Astrocyte of the spinal cord (primary cell): ENCODE results near the gene CUEDC1.

Experiments
- DNase-seq: peaks from one replicate; pipeline ENCODE4 v3.0.0; 2011; ENCODE audit warnings: low read depth, low spot score
- H3K4me3 ChIP-seq: 2 replicates; pipeline ENCODE4 v1.5.1; 2011; ENCODE audit warnings: low read depth, mild to moderate bottlenecking, low read length, moderate library complexity
- CTCF ChIP-seq: IDR thresholded peaks from 2 replicates; pipeline ENCODE4 v1.5.1; 2012; ENCODE audit warnings: low read depth, mild to moderate bottlenecking, low read length, inconsistent platforms
- in situ Hi-C: cut with HindIII; loops from 2 replicates; pipeline ENCODE4 v1.10.0; 2017; ENCODE audit warnings: low sequenced_read_pairs

CUEDC1 gene

GRCh38 chr17:57880086-57880456 is 75.1 kb downstream of the CUEDC1 start:
- TF ChIP-seq CTCF = no peak
- no peak for DNase-seq
- no peak overlapping the region for H3K4me3 ChIP-seq
- in situ Hi-C loops = no loop called here

GRCh38 chr17:57879437-57880085 is 75.7 kb downstream of the CUEDC1 start:
- H3K4me3 ChIP-seq = no peak overlapping the region
- in situ Hi-C loops = no loop called here
- TF ChIP-seq CTCF = no peak
- no peak for DNase-seq

GRCh38 chr17:57877803-57878377 is 77.3 kb downstream of the CUEDC1 start:
- no peak overlapping the region for H3K4me3 ChIP-seq
- no peak for TF ChIP-seq CTCF
- DNase-seq = no peak
- in situ Hi-C loops = no loop called here

GRCh38 chr17:57876866-57877237 is 78.4 kb downstream of the CUEDC1 start:
- no peak overlapping the region for H3K4me3 ChIP-seq
- no peak for DNase-seq
- in situ Hi-C loops = no loop called here
- TF ChIP-seq CTCF = no peak

- no peak for DNase-seq
- no peak for TF ChIP-seq CTCF
- in situ Hi-C loops = no loop called here
- H3K4me3 ChIP-seq = no peak overlapping the region
Measured at GRCh38 chr17:57876023-57876865, 79.0 kb downstream of the CUEDC1 start.

GRCh38 chr17:57875290-57876022 is 79.8 kb downstream of the CUEDC1 start:
- peak; percentile 98 for DNase-seq
- no peak overlapping the region for H3K4me3 ChIP-seq
- TF ChIP-seq CTCF = peak; percentile 60
- in situ Hi-C loops = no loop called here
